HL-60 (cell line): ENCODE results near the gene KCND2.

Experiments
- DNase-seq, 2 experiments: peaks; one replicate each; pipeline ENCODE4 v3.0.0-alpha.2; 2010 to 2020; ENCODE audit warnings: low read depth in 1 of 2, low spot score in 1 of 2
- H3K27ac ChIP-seq: fragments of 250-450 bp; sonication (Bioruptor Pico); replicated peaks from 2 replicates; pipeline ENCODE4 v1.5.1; 2020; ENCODE audit warnings: mild to moderate bottlenecking, moderate library complexity
- H3K27me3 ChIP-seq: fragments of 250-450 bp; sonication (Bioruptor Pico); 2 replicates; pipeline ENCODE4 v1.5.1; 2021; ENCODE audit warnings: mild to moderate bottlenecking, moderate library complexity; ENCODE audit not compliant: insufficient read depth, poor library complexity, severe bottlenecking
- H3K4me3 ChIP-seq: replicated peaks from 2 replicates; pipeline ENCODE4 v1.5.1; 2011; ENCODE audit warnings: mild to moderate bottlenecking, control low read depth, low read length; ENCODE audit not compliant: insufficient read depth
- CTCF ChIP-seq: IDR thresholded peaks from one replicate; pipeline ENCODE4 v1.5.1; 2011; ENCODE audit warnings: low read length, control low read depth, inconsistent platforms; ENCODE audit not compliant: insufficient read depth
- GABPA ChIP-seq: IDR thresholded peaks from 2 replicates; pipeline ENCODE4 v1.6.1; 2012; ENCODE audit warnings: low read depth
- POLR2AphosphoS5 ChIP-seq: IDR thresholded peaks from 2 replicates; pipeline ENCODE4 v1.6.1; 2012; ENCODE audit warnings: low read depth
- REST ChIP-seq: IDR thresholded peaks from 2 replicates; pipeline ENCODE4 v1.6.1; 2012; ENCODE audit warnings: low read depth; ENCODE audit not compliant: insufficient replicate concordance
- SPI1 ChIP-seq: IDR thresholded peaks from 2 replicates; pipeline ENCODE4 v1.6.1; 2012; ENCODE audit warnings: low read depth, mild to moderate bottlenecking, borderline replicate concordance

KCND2 gene

GRCh38 chr7:120398284-120399000 lies 125.5 kb downstream of the KCND2 start:
- Histone ChIP-seq H3K27me3 (no peaks in the 10 kb centered on the region), H3K4me3 (no peak overlapping the region), H3K27ac (no peak overlapping the region)
- no peak for TF ChIP-seq GABPA
- no peak for TF ChIP-seq REST
- TF ChIP-seq SPI1: no peak
- no peak for TF ChIP-seq POLR2AphosphoS5
- no peak for TF ChIP-seq CTCF
- no peak for DNase-seq

- TF ChIP-seq POLR2AphosphoS5 (no peak), REST (no peak), CTCF (no peak), GABPA (no peak), SPI1 (no peak)
- Histone ChIP-seq H3K4me3 (no peak overlapping the region), H3K27me3 (no peaks in the 10 kb centered on the region), H3K27ac (no peak overlapping the region)
- no peak for DNase-seq
Observed at GRCh38 chr7:120400806-120401455, 128.0 kb downstream of the KCND2 start.

GRCh38 chr7:120402079-120402767 lies 129.2 kb downstream of the KCND2 start:
- no peak for DNase-seq

More at GRCh38 chr7:120402079-120402767, 129.2 kb downstream of the KCND2 start:
- Histone ChIP-seq H3K27me3 (no peaks in the 10 kb centered on the region), H3K27ac (no peak overlapping the region), H3K4me3 (no peak overlapping the region)
- TF ChIP-seq GABPA (no peak), SPI1 (no peak), REST (no peak), POLR2AphosphoS5 (no peak), CTCF (no peak)
